ENCODE results near the gene ACYP1. TPM values are rescaled to one million over a fixed set of nuclear protein-coding genes. Genes with fewer than 3 reads are reported as not detected.

ACYP1 gene
- total and polyA plus RNA-seq, 2 of the 13 experiments (the other 11 are each of a cell fraction or from before 2014, with no cell fraction given) = 9.7 to 22.4 TPM

GRCh38 chr14:75046899-75047298 lies 16.9 kb downstream of the ACYP1 start (continued):
- no peak for TF ChIP-seq ARID5B (CRISPR knock-in tag; IDR thresholded peaks at IDR 0.05)
- TF ChIP-seq ZNF33B (CRISPR knock-in tag; IDR thresholded peaks at IDR 0.05) = no peak

GRCh38 chr14:75046275-75046674 lies 17.5 kb downstream of the ACYP1 start:
- ChIA-PET POLR2A (no interaction called here), CTCF (ENCODE audit: low intra/inter-chr PET ratio, low total read pairs) (no interaction called here)
- BruUV-seq (replicated peaks) = no TSS peak

More at GRCh38 chr14:75046275-75046674, 17.5 kb downstream of the ACYP1 start:
- Histone ChIP-seq H3K36me3 (replicated peaks in 1 of 2; ENCODE audit: control insufficient read depth in 1 of 2, insufficient read depth in 2 of 2, low read length in 2 of 2) (peaks cover 0 to 1% of the 10 kb centered on the region in 2 experiments; a peak in 2 of 5 replicates), H3K4me1 (ENCODE audit: insufficient read depth, low read length) (peaks cover 74% of the 10 kb centered on the region), H3K9me3 (ENCODE audit: low read length) (no peaks in the 10 kb centered on the region), H3K9ac (ENCODE audit: insufficient read depth, low read depth, low read length) (no peak overlapping the region), H2AFZ (ENCODE audit: low read length) (no peak overlapping the region), H3K4me3 (replicated peaks in 1 of 3; ENCODE audit: insufficient read depth in 1 of 3, low read depth in 2 of 3, low read length in 3 of 3) (no peak overlapping the region), H3K27ac (ENCODE audit: extremely low read length, insufficient read depth, low read length) (no peak overlapping the region), H3K27me3 (ENCODE audit: control insufficient read depth in 1 of 2, insufficient read depth in 2 of 2, low read length in 2 of 2) (no peaks in the 10 kb centered on the region), H4K20me1 (ENCODE audit: insufficient read depth, low read length) (no peaks in the 10 kb centered on the region), H3K79me2 (ENCODE audit: insufficient read depth, low read length) (peaks cover 29% of the 10 kb centered on the region), H3K4me2 (ENCODE audit: low read depth, low read length) (no peak overlapping the region)
- FAIRE-seq (no peak), ATAC-seq (no peak), DNase-seq (ENCODE audit: low spot score) (no peak)
- in situ Hi-C loops (cut with HindIII; ENCODE audit: extremely low pct_ligation_motif_present, low pct_unique_long_range_greater_than_20kb) = no loop called here
- 100% methylated on average over 5 of the region's 5 CpGs for WGBS (ENCODE audit: low lambda C conversion rate)
- intact Hi-C loops (cut with micrococcal nuclease; ENCODE audit: unreplicated experiment) = no loop called here
- 0 out of 2 replicates have a peak, but pooled peaks have one; percentile 24 for TF ChIP-seq MAFF (IDR thresholded peaks at IDR 0.05; ENCODE audit: low read depth, low read length)
- no peak for TF ChIP-seq ARHGAP35 (CRISPR knock-in tag; IDR thresholded peaks at IDR 0.05; ENCODE audit: borderline replicate concordance)
- TF ChIP-seq YY1 (IDR thresholded peaks at IDR 0.05; ENCODE audit: insufficient read depth, insufficient replicate concordance, low read depth, low read length) = no peak
- TF ChIP-seq ZNF768 (CRISPR knock-in tag; IDR thresholded peaks at IDR 0.05) = no peak
- TF ChIP-seq LBX2 (CRISPR knock-in tag; IDR thresholded peaks at IDR 0.05; ENCODE audit: borderline replicate concordance) = no peak
- TF ChIP-seq MAFK (conservative IDR thresholded peaks at IDR 0.05 in 1 of 2, IDR thresholded peaks at IDR 0.05 in 1 of 2; ENCODE audit: low read length in 2 of 2) = peak; percentile 11 to 41; a peak in 2 of 4 replicates
- TF ChIP-seq ZNF558 (CRISPR knock-in tag; IDR thresholded peaks at IDR 0.05; ENCODE audit: borderline replicate concordance) = no peak
- TF ChIP-seq SNAI1 (CRISPR knock-in tag; IDR thresholded peaks at IDR 0.05; ENCODE audit: borderline replicate concordance) = no peak

All from HepG2 (cell line).